ENCODE data around the gene PSMA4.

GRCh38 chr15:78561490-78561889 lies 21.2 kb downstream of the PSMA4 start:
- TF ChIP-seq CTCF (IDR thresholded peaks at IDR 0.05) (no peak), POLR2A (IDR thresholded peaks at IDR 0.05) (no peak)

Measured in body of pancreas (tissue), 4 donors.